MCF 10A (cell line): ENCODE measurements around the gene TPT1. TPM values are rescaled to one million over a fixed set of nuclear protein-coding genes. Genes with fewer than 3 reads are reported as not detected.

Experiments used
- BruUV-seq: library from RNA; stranded (reverse); fragments of 400-500 nt; replicated peaks from 2 replicates; lab custom pipeline; 2021; lab: Mats Ljungman, UMichigan
- CTCF ChIA-PET: fragments of 300-600 bp; sonication (Branson Sonifier 250); formaldehyde crosslinking; extraction: SDS; loops from one replicate; lab custom pipeline; 2021; ENCODE audit warnings: antibody characterized with exemption, inconsistent platforms; lab: Yijun Ruan, JAX
- POLR2A ChIA-PET: fragments of 300-600, 350-650 bp; sonication (Branson Sonifier 250); formaldehyde crosslinking; extraction: SDS; loops from one replicate; lab custom pipeline; 2020; ENCODE audit warnings: antibody characterized with exemption, inconsistent platforms; lab: Yijun Ruan, JAX
- DNase-seq: peaks from one replicate; pipeline ENCODE4 v3.0.0-alpha.2; 2018; ENCODE audit not compliant: unreplicated experiment
- H3K27ac Mint-ChIP-seq: one replicate; pipeline ENCODE4 v1.8.0; 2022; ENCODE audit warnings: mild to moderate bottlenecking, low read depth, mixed read lengths; ENCODE audit not compliant: unreplicated experiment
- H3K27me3 Mint-ChIP-seq: one replicate; pipeline ENCODE4 v1.8.0; 2022; ENCODE audit warnings: mixed read lengths; ENCODE audit not compliant: insufficient read depth, unreplicated experiment
- H3K36me3 Mint-ChIP-seq: one replicate; pipeline ENCODE4 v1.8.0; 2022; ENCODE audit warnings: mild to moderate bottlenecking, moderate library complexity, mixed read lengths; ENCODE audit not compliant: insufficient read depth, unreplicated experiment
- H3K4me1 Mint-ChIP-seq: one replicate; pipeline ENCODE4 v1.8.0; 2022; ENCODE audit warnings: mixed read lengths; ENCODE audit not compliant: insufficient read depth, unreplicated experiment
- H3K4me3 Mint-ChIP-seq: one replicate; pipeline ENCODE4 v1.8.0; 2022; ENCODE audit warnings: mild to moderate bottlenecking, moderate library complexity, mixed read lengths; ENCODE audit not compliant: unreplicated experiment
- H3K9me3 Mint-ChIP-seq: one replicate; pipeline ENCODE4 v1.8.0; 2022; ENCODE audit warnings: mixed read lengths; ENCODE audit not compliant: unreplicated experiment
- intact Hi-C: fragments of 100-400 bp; cut with micrococcal nuclease; formaldehyde crosslinking; loops from 2 replicates; pipeline ENCODE4 v1.14.1; 2022
- total RNA-seq: library from RNA; stranded (reverse); gene quantifications from 2 replicates; pipeline ENCODE4 v1.2.3, GENCODE V29; 2022
- TF ChIP-seq, protein P1 (sequence below): fragments of 200-600 bp; IDR thresholded peaks from one replicate; pipeline ENCODE4 v1.8.0; 2022; ENCODE audit warnings: antibody characterized with exemption, mild to moderate bottlenecking; ENCODE audit not compliant: unreplicated experiment

TPT1 gene
- total RNA-seq, 1 experiment from 2014 or later, result 4,896 TPM

DNA sequence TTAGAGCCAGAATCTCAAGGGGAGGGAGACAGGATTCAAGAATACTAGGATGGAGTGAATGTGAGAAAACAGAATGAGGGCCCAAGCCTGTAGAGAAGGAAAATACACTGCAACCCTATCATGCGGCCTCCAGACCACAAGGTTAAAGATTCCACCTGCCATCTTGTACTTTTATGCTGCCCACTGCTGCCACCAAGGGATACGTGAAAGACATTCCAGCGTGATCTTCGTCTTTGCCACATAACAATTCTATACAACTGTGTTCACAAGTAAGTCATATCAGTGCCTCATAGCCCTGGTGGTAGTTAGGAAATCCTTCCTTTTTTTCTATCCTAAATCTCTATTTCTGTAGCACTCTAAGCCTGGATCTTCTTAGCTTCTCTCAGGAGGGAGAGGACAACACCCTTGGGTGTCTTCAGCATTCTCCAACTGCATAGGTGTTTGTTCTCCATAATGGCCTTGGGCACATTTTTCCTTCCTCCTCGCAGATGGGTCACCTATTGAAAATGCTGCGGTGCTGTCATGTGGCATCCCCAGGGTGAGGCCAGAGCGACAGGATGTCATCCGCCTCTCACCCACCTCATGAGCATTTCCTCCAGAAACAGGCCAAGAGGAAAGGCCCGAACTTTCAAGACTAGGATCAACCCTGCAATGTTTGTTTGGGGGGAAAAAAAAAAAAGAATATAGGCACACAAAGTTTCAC, 13.6 kb downstream of the TPT1 start:
- no TSS peak for BruUV-seq
- no peak for DNase-seq
- Mint-ChIP-seq H3K4me3 (no peak overlapping the region), H3K4me1 (peaks cover 29% of the 10 kb centered on the region), H3K27me3 (no peaks in the 10 kb centered on the region), H3K27ac (no peak overlapping the region), H3K9me3 (no peaks in the 10 kb centered on the region), H3K36me3 (peaks cover 5% of the 10 kb centered on the region)
- POLR2A ChIA-PET, result interaction anchor here (7.5 kb wide), 1 partner anchor 14 kb away, joined by 104 read pairs; the partner anchor contains the start of gene TPT1
- TF ChIP-seq, protein P1, sequence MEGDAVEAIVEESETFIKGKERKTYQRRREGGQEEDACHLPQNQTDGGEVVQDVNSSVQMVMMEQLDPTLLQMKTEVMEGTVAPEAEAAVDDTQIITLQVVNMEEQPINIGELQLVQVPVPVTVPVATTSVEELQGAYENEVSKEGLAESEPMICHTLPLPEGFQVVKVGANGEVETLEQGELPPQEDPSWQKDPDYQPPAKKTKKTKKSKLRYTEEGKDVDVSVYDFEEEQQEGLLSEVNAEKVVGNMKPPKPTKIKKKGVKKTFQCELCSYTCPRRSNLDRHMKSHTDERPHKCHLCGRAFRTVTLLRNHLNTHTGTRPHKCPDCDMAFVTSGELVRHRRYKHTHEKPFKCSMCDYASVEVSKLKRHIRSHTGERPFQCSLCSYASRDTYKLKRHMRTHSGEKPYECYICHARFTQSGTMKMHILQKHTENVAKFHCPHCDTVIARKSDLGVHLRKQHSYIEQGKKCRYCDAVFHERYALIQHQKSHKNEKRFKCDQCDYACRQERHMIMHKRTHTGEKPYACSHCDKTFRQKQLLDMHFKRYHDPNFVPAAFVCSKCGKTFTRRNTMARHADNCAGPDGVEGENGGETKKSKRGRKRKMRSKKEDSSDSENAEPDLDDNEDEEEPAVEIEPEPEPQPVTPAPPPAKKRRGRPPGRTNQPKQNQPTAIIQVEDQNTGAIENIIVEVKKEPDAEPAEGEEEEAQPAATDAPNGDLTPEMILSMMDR, result no peak
- CTCF ChIA-PET, result interaction anchor here (1.1 kb wide), 1 partner anchor 281 kb away, joined by 3 read pairs; no protein-coding TSS in a partner anchor
- intact Hi-C loops, result no loop called here

DNA sequence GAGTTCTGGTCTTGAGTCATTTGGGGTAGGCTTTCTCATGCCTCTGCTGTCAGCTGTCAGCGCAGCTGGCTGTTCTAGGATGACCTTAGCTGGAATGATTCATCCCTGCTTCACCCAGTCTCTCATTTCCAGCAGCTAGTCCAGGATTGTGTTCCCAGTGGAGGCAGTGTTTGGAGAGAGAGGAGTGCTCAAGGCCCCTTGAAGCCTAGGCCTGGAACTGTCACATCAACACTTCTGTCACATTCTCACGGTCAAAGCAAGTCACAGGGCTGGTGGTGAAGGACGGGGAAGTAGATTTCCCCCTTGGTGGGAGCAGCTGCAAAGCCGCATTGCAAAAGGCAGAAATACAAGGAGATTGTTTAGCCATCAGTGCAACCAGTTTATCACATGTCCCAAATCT, 15.2 kb downstream of the TPT1 start:
- POLR2A ChIA-PET, result interaction anchor here (0.5 to 5.1 kb wide), 10 partner anchors 9 to 294 kb away, joined by 3 to 50 read pairs (median 4); partner anchors contain the start of gene TPT1
- Mint-ChIP-seq H3K9me3 (no peaks in the 10 kb centered on the region), H3K27ac (no peak overlapping the region), H3K27me3 (no peaks in the 10 kb centered on the region), H3K36me3 (no peaks in the 10 kb centered on the region), H3K4me1 (peaks cover 16% of the 10 kb centered on the region), H3K4me3 (no peak overlapping the region)
- DNase-seq, result peak; percentile 81
- no TSS peak for BruUV-seq
- TF ChIP-seq, protein P1, result no peak
- CTCF ChIA-PET, result interaction anchor here (0.8 to 2.5 kb wide), 5 partner anchors 16 to 279 kb away, joined by 3 to 8 read pairs (median 3); no protein-coding TSS in a partner anchor
- intact Hi-C loops, result no loop called here

DNA sequence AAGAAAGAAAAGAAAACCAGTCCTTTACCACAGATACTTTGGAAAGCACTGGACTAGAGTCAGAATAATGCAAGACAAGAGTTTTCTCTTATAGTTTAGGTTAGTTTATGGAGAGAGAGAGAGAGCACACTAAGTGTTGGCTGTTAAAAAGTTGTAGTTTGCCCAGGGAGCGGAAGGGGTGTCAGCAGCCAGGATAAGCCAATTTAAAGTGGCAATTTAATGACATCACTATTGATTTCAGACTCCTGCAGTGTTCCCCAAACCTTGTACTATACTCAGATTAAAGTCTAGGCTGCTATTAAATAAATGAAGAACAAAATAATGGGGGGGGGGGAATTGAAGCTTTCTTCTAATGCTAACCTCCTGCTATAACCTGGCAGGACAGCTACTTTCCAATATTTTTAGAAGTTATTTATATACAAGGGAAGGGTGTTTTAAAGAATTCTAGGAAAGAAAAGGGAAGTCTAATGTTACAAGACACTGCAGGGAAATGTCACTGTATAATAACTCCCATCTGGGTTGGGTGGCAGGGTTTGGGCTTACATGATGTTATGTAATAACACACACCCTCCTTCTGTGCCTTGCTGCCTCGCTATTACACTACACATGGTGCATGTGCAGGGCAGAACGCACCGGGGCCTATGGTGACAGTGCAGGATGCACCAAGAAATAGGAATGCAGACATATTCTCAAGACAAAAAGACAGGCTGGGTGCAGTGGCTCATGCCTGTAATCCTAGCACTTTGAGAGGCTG, 19.9 kb downstream of the TPT1 start:
- Mint-ChIP-seq H3K27me3 (no peaks in the 10 kb centered on the region), H3K9me3 (no peaks in the 10 kb centered on the region), H3K4me1 (peaks cover 15% of the 10 kb centered on the region), H3K27ac (no peak overlapping the region), H3K36me3 (peaks cover 6% of the 10 kb centered on the region), H3K4me3 (no peak overlapping the region)
- POLR2A ChIA-PET, result interaction anchor here (0.6 to 1.6 kb wide), 4 partner anchors 10 to 279 kb away, joined by 3 to 5 read pairs (median 3); partner anchors contain the start of gene TPT1
- DNase-seq, result no peak
- no TSS peak for BruUV-seq
- CTCF ChIA-PET, result interaction anchor here (1.1 kb wide), 1 partner anchor 50 kb away, joined by 4 read pairs; no protein-coding TSS in a partner anchor
- TF ChIP-seq, protein P1, result no peak
- intact Hi-C loops, result no loop called here

DNA sequence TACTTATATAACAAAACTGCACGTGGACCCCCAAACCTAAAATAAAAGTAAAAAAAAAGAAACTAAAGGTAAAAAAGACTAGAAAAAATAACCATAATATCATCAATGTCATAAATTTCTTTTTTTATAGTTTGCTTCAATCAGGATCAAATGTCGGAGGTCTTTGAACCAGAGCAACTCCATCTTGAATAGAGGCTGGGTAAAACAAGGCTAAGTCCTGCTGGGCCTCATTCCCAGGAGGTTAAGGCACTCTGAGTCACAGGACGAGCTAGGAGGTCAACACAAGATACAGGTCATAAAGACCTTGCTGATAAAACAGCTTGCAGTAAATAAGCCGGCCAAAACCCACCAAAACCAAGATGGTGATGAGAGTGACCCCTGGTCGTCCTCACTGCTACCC, 24.0 kb downstream of the TPT1 start:
- Mint-ChIP-seq H3K36me3 (peaks cover 6% of the 10 kb centered on the region), H3K27me3 (no peaks in the 10 kb centered on the region), H3K9me3 (no peaks in the 10 kb centered on the region), H3K4me1 (peaks cover 4% of the 10 kb centered on the region), H3K4me3 (no peak overlapping the region), H3K27ac (no peak overlapping the region)
- TF ChIP-seq, protein P1, result no peak
- CTCF ChIA-PET, result interaction anchor here (0.7 kb wide), 1 partner anchor 18 kb away, joined by 3 read pairs; no protein-coding TSS in a partner anchor
- no TSS peak for BruUV-seq
- POLR2A ChIA-PET, result interaction anchor here (1.2 kb wide), 1 partner anchor 15 kb away, joined by 5 read pairs; no protein-coding TSS in a partner anchor
- no peak for DNase-seq
- intact Hi-C loops, result no loop called here
